Trophoblast cell (in vitro differentiated cells and primary cell): ENCODE data around the gene ATF6.
A peak's percentile ranks its signal among the peaks of the same experiment; 100 is the strongest.
"Not testable (repeated sequence)": the region's sequence is repeated elsewhere in the genome, so short reads cannot be mapped to it uniquely, and the experiment has no call there.

Source experiments
- DNase-seq, 2 donors: peaks; one replicate each; pipeline ENCODE4 v3.0.0-alpha.2; 2016
- H2AFZ ChIP-seq: 2 replicates; pipeline ENCODE4 v1.6.1; 2013; ENCODE audit warnings: low read length, moderate library complexity, mild to moderate bottlenecking; ENCODE audit not compliant: insufficient read depth, poor library complexity
- H2AK5ac ChIP-seq: 2 replicates; pipeline ENCODE4 v1.6.1; 2013; ENCODE audit warnings: mild to moderate bottlenecking, low read length
- H2BK120ac ChIP-seq: 2 replicates; pipeline ENCODE4 v1.6.1; 2013; ENCODE audit warnings: low read length, mild to moderate bottlenecking, moderate library complexity; ENCODE audit not compliant: insufficient read depth, poor library complexity
- H2BK12ac ChIP-seq: 2 replicates; pipeline ENCODE4 v1.6.1; 2013; ENCODE audit warnings: mild to moderate bottlenecking, low read length, moderate library complexity
- H2BK5ac ChIP-seq: 2 replicates; pipeline ENCODE4 v1.6.1; 2013; ENCODE audit warnings: low read length, low read depth, moderate library complexity, mild to moderate bottlenecking; ENCODE audit not compliant: poor library complexity
- H3K14ac ChIP-seq: 2 replicates; pipeline ENCODE4 v1.6.1; 2013; ENCODE audit warnings: mild to moderate bottlenecking, low read length
- H3K18ac ChIP-seq: 2 replicates; pipeline ENCODE4 v1.6.1; 2013; ENCODE audit warnings: mild to moderate bottlenecking, low read length
- H3K23ac ChIP-seq: 2 replicates; pipeline ENCODE4 v1.6.1; 2013; ENCODE audit warnings: low read length
- H3K27ac ChIP-seq: 2 replicates; pipeline ENCODE4 v1.5.1; 2013; ENCODE audit warnings: low read depth, mild to moderate bottlenecking, inconsistent platforms, low read length, moderate library complexity
- H3K27me3 ChIP-seq: 2 replicates; pipeline ENCODE4 v1.6.1; 2013; ENCODE audit warnings: inconsistent platforms, mild to moderate bottlenecking, low read length, moderate library complexity; ENCODE audit not compliant: insufficient read depth
- H3K36me3 ChIP-seq, 2 experiments: 1 replicate in 1 of 2; 2 replicates in 1 of 2; pipeline ENCODE4 v1.6.1; 2013; ENCODE audit warnings: low read length in 2 of 2, mild to moderate bottlenecking in 2 of 2, moderate library complexity in 1 of 2; ENCODE audit not compliant: insufficient read depth in 2 of 2, control insufficient read depth in 1 of 2
- H3K4ac ChIP-seq: 2 replicates; pipeline ENCODE4 v1.6.1; 2013; ENCODE audit warnings: low read depth, mild to moderate bottlenecking, low read length, moderate library complexity
- H3K4me1 ChIP-seq, 2 experiments: 1 replicate in 1 of 2; 2 replicates in 1 of 2; pipeline ENCODE4 v1.6.1; 2013; ENCODE audit warnings: low read length in 2 of 2, mild to moderate bottlenecking in 2 of 2, moderate library complexity in 1 of 2; ENCODE audit not compliant: insufficient read depth in 2 of 2, control insufficient read depth in 1 of 2
- H3K4me2 ChIP-seq: 2 replicates; pipeline ENCODE4 v1.6.1; 2013; ENCODE audit warnings: inconsistent platforms, mild to moderate bottlenecking, low read length, moderate library complexity
- H3K4me3 ChIP-seq: 2 replicates; pipeline ENCODE4 v1.5.1; 2013; ENCODE audit warnings: mild to moderate bottlenecking, low read depth, low read length, inconsistent platforms
- H3K79me1 ChIP-seq: one replicate; pipeline ENCODE4 v1.6.1; 2013; ENCODE audit warnings: low read length
- H3K79me2 ChIP-seq: 2 replicates; pipeline ENCODE4 v1.6.1; 2013; ENCODE audit warnings: low read length, mild to moderate bottlenecking; ENCODE audit not compliant: control insufficient read depth, insufficient read depth, poor library complexity
- H3K9ac ChIP-seq: 2 replicates; pipeline ENCODE4 v1.6.1; 2013; ENCODE audit warnings: mild to moderate bottlenecking, low read length
- H3K9me3 ChIP-seq: 2 replicates; pipeline ENCODE4 v1.6.1; 2013; ENCODE audit warnings: low read depth, mild to moderate bottlenecking, control low read depth, inconsistent platforms, low read length; ENCODE audit not compliant: insufficient read depth
- H4K12ac ChIP-seq: 2 replicates; pipeline ENCODE4 v1.6.1; 2013; ENCODE audit warnings: low read depth, mild to moderate bottlenecking, low read length, moderate library complexity
- H4K8ac ChIP-seq: 2 replicates; pipeline ENCODE4 v1.6.1; 2013; ENCODE audit warnings: low read depth, mild to moderate bottlenecking, low read length, moderate library complexity
- H4K91ac ChIP-seq: one replicate; pipeline ENCODE4 v1.6.1; 2013; ENCODE audit warnings: low read depth, mild to moderate bottlenecking, low read length, moderate library complexity
- WGBS: extraction: QIAGEN DNeasy Blood & Tissue Kit; methylation state at CpG from one replicate; pipeline ENCODE4 v1.1.7; 2013; ENCODE audit warnings: missing lambda C conversion rate; ENCODE audit not compliant: insufficient read length, insufficient coverage; ENCODE audit errors: extremely low coverage; 5-methylcytosine and 5-hydroxymethylcytosine counted together

Gene ATF6

DNA sequence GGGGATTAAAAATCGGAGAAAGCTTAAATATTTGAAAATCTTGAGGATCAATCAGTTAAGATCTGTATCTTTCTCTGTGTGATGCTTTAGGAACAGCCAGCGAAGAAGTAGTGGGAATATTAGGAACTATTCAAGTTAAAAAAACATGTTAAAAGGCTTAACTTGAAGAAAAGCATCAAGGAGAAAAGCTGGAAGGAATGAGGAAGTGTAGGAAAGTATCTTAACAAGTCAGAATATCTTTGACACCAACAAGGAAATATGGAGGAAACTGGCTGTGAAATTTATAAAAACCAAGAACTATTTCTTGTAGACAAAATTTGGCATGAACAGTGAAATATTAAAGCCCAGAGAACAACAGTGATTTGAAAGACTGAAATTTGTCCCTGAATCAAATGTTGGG lies 60.4 kb downstream of the ATF6 start:
- Histone ChIP-seq H2BK120ac (no peak overlapping the region), H4K8ac (no peak overlapping the region), H3K4me2 (no peak overlapping the region), H3K4me3 (no peak overlapping the region), H3K79me2 (no peaks in the 10 kb centered on the region), H2BK5ac (no peak overlapping the region), H4K12ac (no peak overlapping the region), H2AFZ (no peak overlapping the region), H4K91ac (no peak overlapping the region), H3K9me3 (no peaks in the 10 kb centered on the region), H3K9ac (no peak overlapping the region), H3K23ac (no peak overlapping the region), H3K36me3 (peaks cover 0 to 2% of the 10 kb centered on the region in 2 experiments), H3K18ac (no peak overlapping the region), H3K4ac (no peak overlapping the region), H3K4me1 (no peaks in the 10 kb centered on the region), H3K14ac (no peak overlapping the region), H3K27me3 (no peaks in the 10 kb centered on the region), H3K79me1 (no peaks in the 10 kb centered on the region), H2AK5ac (no peak overlapping the region), H2BK12ac (no peak overlapping the region), H3K27ac (no peak overlapping the region)
- DNase-seq = no peak
- 100% methylated on average over 1 of the region's 2 CpGs for WGBS

GRCh38 chr1:161827786-161828185 lies 61.7 kb downstream of the ATF6 start:
- H4K91ac ChIP-seq = no peak overlapping the region
- H4K12ac ChIP-seq = no peak overlapping the region
- H3K36me3 ChIP-seq = peaks cover 0 to 2% of the 10 kb centered on the region in 2 experiments

DNA sequence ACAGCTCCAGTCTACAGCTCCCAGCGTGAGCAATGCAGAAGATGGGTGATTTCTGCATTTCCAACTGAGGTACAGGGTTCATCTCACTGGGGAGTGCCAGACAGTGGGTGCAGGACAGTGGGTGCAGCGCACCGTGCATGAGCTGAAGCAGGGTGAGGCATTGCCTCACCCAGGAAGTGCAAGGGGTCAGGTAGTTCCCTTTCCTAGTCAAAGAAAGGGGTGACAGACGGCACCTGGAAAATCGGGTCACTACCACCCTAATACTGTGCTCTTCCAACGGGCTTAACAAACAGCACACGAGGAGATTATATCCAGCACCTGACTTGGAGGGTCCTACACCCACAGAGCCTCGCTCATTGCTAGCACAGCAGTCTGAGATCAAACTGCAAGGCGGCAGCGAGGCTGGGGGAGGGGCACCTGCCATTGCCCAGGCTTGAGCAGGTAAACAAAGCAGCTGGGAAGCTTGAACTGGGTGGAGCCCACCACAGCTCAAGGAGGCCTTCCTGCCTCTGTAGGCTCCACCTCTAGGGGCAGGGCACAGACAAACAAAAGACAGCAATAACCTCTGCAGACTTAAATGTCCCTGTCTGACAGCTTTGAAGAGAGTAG lies 66.3 kb downstream of the ATF6 start:
- H2AFZ ChIP-seq, DNase-seq, H3K9ac ChIP-seq, H3K18ac ChIP-seq, H3K23ac ChIP-seq, H3K27ac ChIP-seq, H3K9me3 ChIP-seq, H3K4me1 ChIP-seq, H3K4me2 ChIP-seq, H2BK12ac ChIP-seq, H2AK5ac ChIP-seq, H4K91ac ChIP-seq, H3K36me3 ChIP-seq, H3K14ac ChIP-seq, H3K27me3 ChIP-seq, H2BK120ac ChIP-seq, H3K4me3 ChIP-seq, H3K79me2 ChIP-seq, H3K4ac ChIP-seq, H4K12ac ChIP-seq, H3K79me1 ChIP-seq, H4K8ac ChIP-seq, H2BK5ac ChIP-seq: not testable (repeated sequence)
- no CpG with 5 or more reads among the region's 10 CpGs for WGBS

More at GRCh38 chr1:161827786-161828185, 61.7 kb downstream of the ATF6 start:
- no peak overlapping the region for H2AFZ ChIP-seq
- no peak overlapping the region for H4K8ac ChIP-seq
- no peak overlapping the region for H3K4me2 ChIP-seq
- no peak overlapping the region for H3K23ac ChIP-seq
- H2AK5ac ChIP-seq = no peak overlapping the region
- no peak overlapping the region for H3K27ac ChIP-seq
- no peak overlapping the region for H3K9ac ChIP-seq
- DNase-seq = no peak
- no peak overlapping the region for H3K4me3 ChIP-seq
- no peaks in the 10 kb centered on the region for H3K79me2 ChIP-seq
- no peak overlapping the region for H3K14ac ChIP-seq
- no peak overlapping the region for H2BK12ac ChIP-seq
- no peak overlapping the region for H2BK5ac ChIP-seq
- no peaks in the 10 kb centered on the region for H3K79me1 ChIP-seq
- no peaks in the 10 kb centered on the region for H3K4me1 ChIP-seq
- H3K9me3 ChIP-seq = peaks cover 2% of the 10 kb centered on the region
- no peaks in the 10 kb centered on the region for H3K27me3 ChIP-seq
- WGBS = no CpG with 5 or more reads among the region's 2 CpGs
- H3K4ac ChIP-seq = no peak overlapping the region
- H2BK120ac ChIP-seq = no peak overlapping the region
- no peak overlapping the region for H3K18ac ChIP-seq

DNA sequence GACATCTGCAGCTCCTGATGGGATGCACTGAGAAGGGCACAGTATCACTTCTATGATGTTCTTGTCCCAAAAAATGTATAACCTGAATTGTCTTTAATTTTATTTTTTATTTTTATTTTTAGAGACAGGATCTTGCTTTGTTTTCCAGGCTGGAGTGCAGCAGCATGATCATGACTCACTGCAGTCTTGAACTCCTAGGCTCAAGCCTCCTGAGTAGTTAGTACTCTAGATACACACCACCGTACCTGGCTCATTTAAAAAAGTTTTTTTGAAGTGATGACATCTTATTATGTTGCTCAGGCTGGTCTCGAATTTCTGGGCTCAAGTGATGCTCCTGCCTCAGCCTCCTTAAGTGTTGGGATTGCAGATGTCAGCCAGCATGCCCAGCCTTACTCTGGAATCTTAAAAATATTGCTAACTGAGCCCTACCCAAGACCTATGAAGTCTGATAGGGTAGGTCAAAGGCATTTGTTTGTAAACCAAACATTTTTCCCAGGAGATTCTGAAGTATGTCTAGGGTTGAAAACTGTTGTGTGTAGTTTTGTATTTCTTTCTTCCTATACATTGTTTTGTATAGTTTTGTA lies 68.9 kb downstream of the ATF6 start:
- H2AFZ ChIP-seq = no peak overlapping the region
- H3K4me2 ChIP-seq = no peak overlapping the region
- no peaks in the 10 kb centered on the region for H3K4me1 ChIP-seq
- H3K9ac ChIP-seq = no peak overlapping the region
- H3K27me3 ChIP-seq = no peaks in the 10 kb centered on the region
- H2AK5ac ChIP-seq = no peak overlapping the region
- H3K36me3 ChIP-seq = peaks cover 0 to 2% of the 10 kb centered on the region in 2 experiments
- H3K27ac ChIP-seq = no peak overlapping the region
- peaks cover 2% of the 10 kb centered on the region for H3K9me3 ChIP-seq
- H3K4me3 ChIP-seq = no peak overlapping the region
- no peak overlapping the region for H3K18ac ChIP-seq
- no peak overlapping the region for H4K8ac ChIP-seq
- no peak overlapping the region for H3K4ac ChIP-seq
- H3K14ac ChIP-seq = no peak overlapping the region
- no peak overlapping the region for H4K91ac ChIP-seq
- H4K12ac ChIP-seq = no peak overlapping the region
- no peak overlapping the region for H2BK12ac ChIP-seq
- peak; percentile 32 to 67 for DNase-seq
- no peak overlapping the region for H2BK5ac ChIP-seq
- no peak overlapping the region for H2BK120ac ChIP-seq
- WGBS = no CpG with 5 or more reads among the region's 2 CpGs
- H3K79me2 ChIP-seq = no peaks in the 10 kb centered on the region
- no peaks in the 10 kb centered on the region for H3K79me1 ChIP-seq
- no peak overlapping the region for H3K23ac ChIP-seq
